Measurements from ENCODE around the gene USP6NL.

The USP6NL gene

GRCh38 chr10:11444155-11444530, 167.3 kb downstream of the USP6NL start:
- no peak for TF ChIP-seq CTCF (IDR thresholded peaks at IDR 0.05; ENCODE audit: insufficient read depth, low read depth, low read length, missing control alignments)
- H3K4me3 ChIP-seq (ENCODE audit: low read length), result no peak overlapping the region
- DNase-seq (ENCODE audit: low read depth), result no peak

- H3K4me3 ChIP-seq (ENCODE audit: low read length), result no peak overlapping the region
- no peak for TF ChIP-seq CTCF (IDR thresholded peaks at IDR 0.05; ENCODE audit: insufficient read depth, low read depth, low read length, missing control alignments)
- DNase-seq (ENCODE audit: low read depth), result no peak
Measured at GRCh38 chr10:11443468-11444154, 167.8 kb downstream of the USP6NL start.

- no peak for DNase-seq (ENCODE audit: low read depth)
- no peak overlapping the region for H3K4me3 ChIP-seq (ENCODE audit: low read length)
- TF ChIP-seq CTCF (IDR thresholded peaks at IDR 0.05; ENCODE audit: insufficient read depth, low read depth, low read length, missing control alignments), result no peak
Measured at GRCh38 chr10:11442001-11442773, 169.3 kb downstream of the USP6NL start.

GRCh38 chr10:11441151-11441535, 170.3 kb downstream of the USP6NL start:
- DNase-seq (ENCODE audit: low read depth), result no peak
- TF ChIP-seq CTCF (IDR thresholded peaks at IDR 0.05; ENCODE audit: insufficient read depth, low read depth, low read length, missing control alignments), result no peak
- no peak overlapping the region for H3K4me3 ChIP-seq (ENCODE audit: low read length)

DNA sequence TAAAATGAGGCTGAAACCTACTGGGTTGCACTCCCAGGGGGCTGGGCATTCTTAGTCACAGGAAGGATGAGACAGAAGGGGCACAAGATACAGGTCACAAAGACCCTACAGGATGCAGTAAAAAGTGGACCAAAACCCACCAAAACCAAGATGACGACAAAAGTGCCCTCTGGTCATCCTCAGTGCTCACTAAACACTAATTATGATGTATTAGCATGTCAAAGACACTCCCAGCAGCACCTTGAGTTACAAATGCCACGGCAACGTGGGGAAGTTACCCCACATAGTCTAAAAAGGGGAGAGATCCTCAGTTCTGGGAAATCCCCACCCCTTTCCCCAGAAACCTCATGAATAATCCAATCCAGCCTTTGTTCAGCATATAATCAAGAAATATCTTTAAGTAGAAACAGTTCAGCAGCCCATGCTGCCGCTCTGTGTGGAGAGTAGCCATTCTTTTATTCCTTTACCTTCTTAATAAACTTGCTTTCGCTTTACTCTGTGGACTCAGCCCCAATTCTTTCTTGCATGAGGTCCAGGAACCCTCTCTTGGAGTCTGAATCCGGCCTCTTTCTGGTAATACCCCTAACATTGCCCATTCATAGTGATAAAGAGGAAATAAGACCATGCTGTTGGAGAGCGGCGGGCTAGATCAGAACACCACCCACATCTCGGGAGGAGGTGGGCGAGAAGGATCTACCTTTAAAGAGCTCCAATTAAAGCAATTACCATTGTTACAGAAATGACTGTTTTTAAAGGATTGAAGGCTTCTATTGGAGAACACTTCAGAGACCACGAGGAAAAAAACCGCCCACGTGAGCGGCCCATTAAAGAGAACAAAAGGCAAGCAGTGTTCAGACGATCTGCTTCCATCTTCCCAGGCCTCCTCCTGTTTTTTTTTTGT, 170.9 kb downstream of the USP6NL start:
- TF ChIP-seq CTCF (IDR thresholded peaks at IDR 0.05; ENCODE audit: insufficient read depth, low read depth, low read length, missing control alignments), result no peak
- H3K4me3 ChIP-seq (ENCODE audit: low read length), result no peak overlapping the region
- DNase-seq (ENCODE audit: low read depth), result no peak

- DNase-seq (ENCODE audit: low read depth), result no peak
Measured at GRCh38 chr10:11439523-11440053, 171.9 kb downstream of the USP6NL start.

More at GRCh38 chr10:11439523-11440053, 171.9 kb downstream of the USP6NL start:
- H3K4me3 ChIP-seq (ENCODE audit: low read length), result no peak overlapping the region
- no peak for TF ChIP-seq CTCF (IDR thresholded peaks at IDR 0.05; ENCODE audit: insufficient read depth, low read depth, low read length, missing control alignments)

Data from epithelial cell of esophagus (primary cell).